Omental fat pad (tissue), 4 donors: ENCODE measurements around the gene NOD2. TPM values are rescaled to one million over a fixed set of nuclear protein-coding genes. Genes with fewer than 3 reads are reported as not detected.

Source experiments
- ATAC-seq: fragments of 150-250 bp; one replicate; pipeline ENCODE4 v1.9.1; 2016; ENCODE audit warnings: mild to moderate bottlenecking, moderate library complexity; ENCODE audit not compliant: low FRiP score
- DNase-seq: peaks from one replicate; pipeline ENCODE4 v3.0.0-alpha.2; 2019; ENCODE audit warnings: low spot score
- total RNA-seq, 4 donors: library from RNA; depleted of rRNA; stranded (reverse); fragments of >200 nt; gene quantifications; one replicate each; pipeline ENCODE4 v1.1.0, GENCODE V29; 2016
- TF ChIP-seq, protein P1 (sequence below), 3 donors: fragments of 450-650 bp; IDR thresholded peaks; one replicate each; pipeline ENCODE4 v1.5.1; 2016 to 2017; ENCODE audit warnings: antibody characterized with exemption in 3 of 3, mild to moderate bottlenecking in 3 of 3, moderate library complexity in 2 of 3

NOD2 gene
- total RNA-seq, 4 donors from 2014 or later, result 4.4 to 17.2 (median 5.4) TPM

DNA sequence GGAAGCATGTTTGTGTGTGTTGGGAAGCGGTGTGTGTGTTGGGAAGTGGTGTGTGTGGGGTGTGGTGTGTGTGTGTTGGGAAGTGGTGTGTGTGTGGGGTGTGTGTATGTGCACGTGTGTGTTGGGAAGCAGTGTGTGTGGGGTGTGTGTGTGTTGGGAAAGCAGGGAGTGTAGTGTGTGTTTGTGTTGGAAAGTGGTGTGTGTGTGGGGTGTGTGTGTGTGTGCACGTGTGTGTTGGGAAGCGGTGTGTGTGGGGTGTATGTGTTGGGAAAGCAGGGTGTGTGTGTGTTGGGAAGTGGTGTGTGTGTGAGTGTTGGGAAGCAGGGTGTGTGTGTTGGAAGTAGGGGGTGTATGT is 785 bp upstream of the NOD2 start:
- ATAC-seq (no peak), DNase-seq (no peak)
- TF ChIP-seq, protein P1, sequence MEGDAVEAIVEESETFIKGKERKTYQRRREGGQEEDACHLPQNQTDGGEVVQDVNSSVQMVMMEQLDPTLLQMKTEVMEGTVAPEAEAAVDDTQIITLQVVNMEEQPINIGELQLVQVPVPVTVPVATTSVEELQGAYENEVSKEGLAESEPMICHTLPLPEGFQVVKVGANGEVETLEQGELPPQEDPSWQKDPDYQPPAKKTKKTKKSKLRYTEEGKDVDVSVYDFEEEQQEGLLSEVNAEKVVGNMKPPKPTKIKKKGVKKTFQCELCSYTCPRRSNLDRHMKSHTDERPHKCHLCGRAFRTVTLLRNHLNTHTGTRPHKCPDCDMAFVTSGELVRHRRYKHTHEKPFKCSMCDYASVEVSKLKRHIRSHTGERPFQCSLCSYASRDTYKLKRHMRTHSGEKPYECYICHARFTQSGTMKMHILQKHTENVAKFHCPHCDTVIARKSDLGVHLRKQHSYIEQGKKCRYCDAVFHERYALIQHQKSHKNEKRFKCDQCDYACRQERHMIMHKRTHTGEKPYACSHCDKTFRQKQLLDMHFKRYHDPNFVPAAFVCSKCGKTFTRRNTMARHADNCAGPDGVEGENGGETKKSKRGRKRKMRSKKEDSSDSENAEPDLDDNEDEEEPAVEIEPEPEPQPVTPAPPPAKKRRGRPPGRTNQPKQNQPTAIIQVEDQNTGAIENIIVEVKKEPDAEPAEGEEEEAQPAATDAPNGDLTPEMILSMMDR (IDR thresholded peaks at IDR 0.05), result no peak

DNA sequence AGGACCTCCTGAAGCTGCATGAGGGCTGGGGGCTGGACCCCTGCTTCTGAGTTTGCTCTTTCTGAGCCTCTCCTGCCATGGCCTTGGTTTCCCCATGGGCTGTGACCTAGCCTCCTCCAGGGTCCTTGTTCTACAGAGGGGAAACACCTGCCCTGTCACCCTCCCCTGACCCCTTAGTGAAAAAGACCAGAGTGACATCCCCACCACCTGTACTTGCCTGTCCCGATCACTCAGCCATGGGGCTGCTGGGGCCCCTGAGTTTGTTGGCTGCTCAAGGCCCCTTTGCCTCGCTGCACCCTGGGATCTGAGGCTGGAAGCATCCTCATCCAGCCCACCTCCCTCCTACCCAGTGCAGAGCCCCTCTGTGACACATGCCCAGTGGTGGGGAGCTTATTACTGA is 800 bp downstream of the NOD2 start:
- DNase-seq, result no peak
- ATAC-seq, result no peak
- TF ChIP-seq, protein P1 (IDR thresholded peaks at IDR 0.05), result no peak

DNA sequence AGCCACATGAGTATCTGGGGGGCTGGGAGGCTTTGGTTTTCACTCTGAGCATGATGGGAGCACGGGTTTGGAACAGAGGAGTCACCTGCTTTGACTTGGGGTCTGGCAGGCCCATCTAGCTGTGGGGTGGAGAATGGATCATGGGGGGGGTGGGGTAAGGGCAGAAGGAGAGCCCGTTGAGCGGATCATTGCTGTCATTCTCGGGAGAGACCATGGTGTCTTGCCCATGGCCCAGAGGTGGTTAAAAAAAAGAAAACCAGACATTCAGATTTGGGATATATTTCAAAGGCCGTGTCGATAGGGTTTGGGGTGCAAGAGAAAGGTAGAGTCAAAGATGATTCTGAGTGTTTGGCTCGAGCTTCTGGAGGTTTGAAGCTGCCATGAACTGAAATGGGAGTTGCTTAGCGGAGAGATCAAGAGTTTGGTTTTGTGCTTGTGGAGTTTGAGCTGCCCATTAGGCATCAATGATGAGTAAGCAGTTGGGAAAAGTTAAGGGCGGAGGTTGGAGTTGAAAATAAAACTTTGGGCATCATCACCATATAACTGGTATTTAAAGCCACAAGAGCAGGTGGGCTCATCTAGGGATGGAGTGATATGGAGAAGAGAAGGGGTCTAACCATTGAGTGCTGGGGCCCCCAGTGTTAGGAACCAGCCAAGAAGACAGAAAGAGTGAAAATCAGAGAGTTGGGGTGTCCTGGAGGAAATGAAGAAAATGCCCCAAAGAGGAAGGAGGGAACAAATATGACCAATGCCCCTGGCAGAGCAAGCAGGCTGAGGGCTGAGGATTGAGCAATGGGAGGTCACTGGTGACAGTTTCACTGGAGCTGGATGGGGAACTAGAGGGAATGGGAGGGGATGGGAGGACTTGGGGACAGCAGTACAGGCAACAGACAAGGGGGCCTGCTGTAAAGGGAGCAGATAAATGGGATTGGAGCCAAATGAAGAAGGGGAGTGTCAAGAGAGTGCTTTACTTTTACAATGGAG is 1.9 kb downstream of the NOD2 start:
- ATAC-seq, result no peak
- no peak for DNase-seq
- TF ChIP-seq, protein P1 (IDR thresholded peaks at IDR 0.05), result no peak

DNA sequence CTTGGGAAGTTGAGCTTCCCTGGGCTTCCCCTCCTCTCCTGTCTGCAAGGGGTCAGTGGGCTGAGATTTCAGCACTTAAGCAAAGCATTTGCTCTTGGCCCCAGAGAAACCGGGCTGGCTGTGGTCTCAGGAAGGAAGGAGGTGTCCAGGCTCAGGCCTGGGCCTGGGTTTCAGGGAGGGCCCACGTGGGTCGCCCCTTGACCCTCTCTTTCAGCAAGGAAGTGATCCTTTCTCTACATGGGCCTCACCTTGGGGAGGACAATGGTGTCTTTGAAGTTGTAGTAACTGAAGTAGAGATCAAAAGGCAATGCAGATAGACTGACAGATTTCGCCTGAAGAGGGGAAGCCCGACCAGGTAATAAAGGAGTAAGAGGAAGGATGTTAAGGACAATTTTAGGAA is 2.7 kb downstream of the NOD2 start:
- DNase-seq (no peak), ATAC-seq (no peak)
- TF ChIP-seq, protein P1 (IDR thresholded peaks at IDR 0.05), result no peak

DNA sequence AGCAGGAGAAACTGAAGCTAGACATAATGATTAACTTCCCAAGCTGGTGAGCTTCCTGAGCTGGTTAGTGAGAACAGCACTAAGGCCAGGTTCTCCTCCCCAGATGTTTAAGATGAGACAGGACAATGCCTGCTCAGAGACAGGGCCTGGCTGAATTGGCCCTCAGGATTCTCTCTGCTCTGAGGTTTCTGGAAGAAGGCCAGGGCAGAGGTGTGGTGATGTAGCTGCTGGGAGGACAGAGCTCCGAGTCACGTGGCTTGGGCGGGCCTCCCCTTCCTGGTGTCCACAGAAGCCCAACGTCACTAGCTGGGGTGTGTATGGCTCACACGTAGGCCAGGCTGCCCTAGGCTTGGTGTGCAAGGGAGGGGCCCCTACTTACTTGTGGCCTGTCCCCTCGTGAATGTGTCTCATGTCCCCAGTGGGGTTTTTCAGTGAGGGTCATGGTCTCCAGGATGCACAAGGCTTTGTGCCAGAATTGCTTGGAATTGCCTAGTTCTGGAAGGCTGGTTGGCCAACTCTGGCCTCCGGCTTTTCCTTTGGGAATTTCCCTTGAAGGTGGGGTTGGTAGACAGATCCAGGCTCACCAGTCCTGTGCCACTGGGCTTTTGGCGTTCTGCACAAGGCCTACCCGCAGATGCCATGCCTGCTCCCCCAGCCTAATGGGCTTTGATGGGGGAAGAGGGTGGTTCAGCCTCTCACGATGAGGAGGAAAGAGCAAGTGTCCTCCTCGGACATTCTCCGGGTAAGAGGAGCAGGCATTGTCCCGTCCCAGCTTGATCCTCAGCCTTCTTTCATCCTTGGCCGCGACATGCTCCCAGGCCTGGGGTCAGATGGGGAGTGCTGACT is 3.4 kb downstream of the NOD2 start:
- peak; percentile 47 for ATAC-seq
- TF ChIP-seq, protein P1 (IDR thresholded peaks at IDR 0.05), result no peak
- DNase-seq, result peak; percentile 50

DNA sequence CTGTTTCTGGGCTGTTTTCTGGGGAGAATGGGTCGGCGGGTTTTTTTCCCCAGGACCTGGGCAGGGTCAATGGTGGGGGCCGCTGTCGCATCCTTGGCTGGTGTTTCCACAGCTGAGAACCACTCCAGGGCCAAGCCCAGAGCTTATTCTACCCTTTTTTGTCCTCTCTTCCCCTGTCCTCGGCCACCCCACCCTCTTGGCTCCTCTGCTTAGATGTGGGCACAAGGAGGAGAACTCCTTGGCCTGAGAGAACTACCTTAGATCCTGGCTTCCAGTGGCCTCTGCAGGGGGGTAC is 4.0 kb downstream of the NOD2 start:
- TF ChIP-seq, protein P1 (IDR thresholded peaks at IDR 0.05), result no peak
- ATAC-seq (no peak), DNase-seq (no peak)
